ENCODE results near the gene KCNMA1.

DNA sequence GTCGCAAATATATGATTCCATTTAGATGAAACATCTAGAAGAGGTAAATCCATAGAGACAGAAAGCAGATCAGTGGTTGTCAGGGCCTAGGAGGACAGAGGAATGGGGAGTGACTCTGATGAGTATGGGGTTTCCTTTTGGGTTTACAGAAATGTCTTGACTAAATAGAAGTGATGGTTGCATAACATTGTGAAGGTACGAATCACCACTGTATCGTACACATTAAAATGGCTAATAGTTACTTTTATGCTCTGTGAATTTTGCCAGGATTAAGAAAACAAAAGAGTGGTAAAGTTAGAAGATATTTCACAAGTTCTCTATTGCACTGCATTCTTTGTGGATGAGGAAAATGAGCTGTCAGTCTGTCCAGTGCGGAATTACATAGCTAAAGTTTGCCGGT is 407.4 kb downstream of the KCNMA1 start:
- TF ChIP-seq CTCF (IDR thresholded peaks at IDR 0.05; ENCODE audit: insufficient read depth, low read length, poor library complexity, severe bottlenecking): no peak
- no peak for TF ChIP-seq EZH2phosphoT487 (conservative IDR thresholded peaks at IDR 0.05; ENCODE audit: low read length)

All from SU-DHL-6 (cell line).